IPS-11a (cell line): Measurements from ENCODE around the gene EIF4EBP3.

Experiments used
- H3K4me3 ChIP-seq: one replicate; pipeline ENCODE4 v1.5.1; 2013; ENCODE audit warnings: low read depth, low read length, control low read depth

The EIF4EBP3 gene

GRCh38 chr5:140556438-140556837 lies 9.0 kb downstream of the EIF4EBP3 start:
- peak overlapping the region; percentile 84 for H3K4me3 ChIP-seq

DNA sequence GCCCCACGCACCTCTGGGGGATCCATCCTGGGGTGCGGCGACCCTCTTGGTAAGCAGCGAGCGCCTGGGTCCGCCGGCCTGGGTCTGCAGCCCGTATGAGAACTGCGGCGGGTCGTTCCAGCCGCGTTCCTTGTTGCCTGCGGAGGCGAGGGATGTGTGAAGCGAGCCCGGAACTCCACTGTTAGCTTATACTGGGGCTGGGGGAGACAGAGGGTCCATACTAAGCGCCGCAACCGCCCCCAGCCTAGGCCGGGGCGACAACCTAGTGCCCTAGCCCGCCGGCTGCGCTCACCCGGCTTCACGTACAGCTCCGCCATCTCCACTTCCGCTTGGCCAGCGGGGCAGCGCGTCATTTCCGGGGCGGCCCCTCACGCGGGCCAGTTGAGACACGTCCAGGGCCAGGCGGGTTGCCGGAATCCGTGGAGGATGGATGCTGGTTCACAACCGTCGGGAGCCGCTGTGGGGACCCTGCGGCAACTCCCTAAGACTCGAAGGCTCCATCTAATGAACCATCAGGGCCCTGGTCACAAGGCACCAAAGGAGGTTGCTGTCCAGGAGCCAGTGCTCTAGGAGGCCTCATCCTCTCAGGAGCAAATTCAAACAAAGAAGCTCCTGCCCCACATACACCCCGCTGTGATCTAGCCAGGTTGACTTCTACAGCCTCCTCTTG lies 9.8 kb downstream of the EIF4EBP3 start, which contains the start of gene SRA1:
Gene SRA1 (minus strand): TSS at position 338 of the 670 bp plus-strand sequence. CDS start 21 bp downstream, at position 317.
- peak within 1 kb of the TSS; percentile 84 for H3K4me3 ChIP-seq

- peak overlapping the region; percentile 84 for H3K4me3 ChIP-seq
Measured at GRCh38 chr5:140557965-140558364, 10.5 kb downstream of the EIF4EBP3 start.

GRCh38 chr5:140558542-140558941 lies 11.1 kb downstream of the EIF4EBP3 start:
- no peak overlapping the region for H3K4me3 ChIP-seq

DNA sequence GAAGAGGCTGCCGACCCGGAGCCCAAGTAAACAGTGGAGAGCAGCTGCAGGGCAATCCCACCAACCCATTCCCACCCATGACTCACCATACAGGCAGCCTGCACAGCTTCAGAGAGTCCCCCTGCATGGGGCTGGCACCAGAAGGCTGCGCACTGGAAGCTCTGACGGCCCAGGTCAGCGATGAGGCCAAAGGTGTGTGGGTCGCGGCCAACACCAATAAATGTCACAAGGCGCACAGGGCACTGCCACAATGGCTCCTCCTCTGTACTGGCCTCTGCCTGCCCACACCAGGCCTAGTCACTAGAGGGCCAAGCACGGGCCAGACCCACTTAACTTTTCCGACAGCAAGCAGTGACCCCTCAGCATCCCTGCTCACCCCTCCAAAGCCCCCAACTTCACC lies 12.8 kb downstream of the EIF4EBP3 start:
- no peak overlapping the region for H3K4me3 ChIP-seq

DNA sequence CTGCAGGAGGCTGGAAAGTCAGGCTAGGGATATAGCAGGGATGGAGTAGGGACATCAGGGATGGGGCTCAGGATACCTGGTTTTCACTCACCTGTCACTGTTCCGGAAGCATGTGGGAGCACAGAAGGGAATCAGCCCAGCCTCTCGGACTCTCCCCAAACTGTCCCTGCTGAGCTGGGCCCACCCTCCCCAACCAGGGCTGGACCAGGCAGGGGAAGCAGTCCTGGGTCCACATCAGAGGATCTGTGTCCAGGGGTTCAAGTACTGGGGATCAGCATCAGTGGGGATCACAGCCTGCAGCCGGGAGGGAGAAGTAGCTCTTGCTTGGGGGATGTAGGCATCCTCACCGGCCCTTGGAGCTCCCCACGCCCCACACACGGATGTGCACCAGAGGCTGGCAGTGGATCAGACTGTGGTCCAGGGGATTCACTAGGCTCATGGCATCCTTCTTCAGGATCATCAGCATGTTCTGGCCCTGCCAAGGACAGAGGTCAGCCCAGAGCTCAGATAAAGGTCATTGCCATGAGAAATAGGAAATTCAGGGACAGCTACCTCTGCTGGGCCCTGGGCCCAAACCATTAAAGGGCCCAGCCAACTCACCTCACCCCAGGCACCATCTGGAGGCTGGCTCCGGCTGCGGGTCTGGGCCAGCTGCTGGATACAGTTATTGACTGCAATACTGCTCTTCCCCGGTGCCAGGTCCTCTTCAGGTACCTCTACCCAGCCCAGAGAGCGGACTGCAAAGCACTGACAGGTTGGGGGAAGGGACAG lies 14.5 kb downstream of the EIF4EBP3 start:
- no peak overlapping the region for H3K4me3 ChIP-seq

DNA sequence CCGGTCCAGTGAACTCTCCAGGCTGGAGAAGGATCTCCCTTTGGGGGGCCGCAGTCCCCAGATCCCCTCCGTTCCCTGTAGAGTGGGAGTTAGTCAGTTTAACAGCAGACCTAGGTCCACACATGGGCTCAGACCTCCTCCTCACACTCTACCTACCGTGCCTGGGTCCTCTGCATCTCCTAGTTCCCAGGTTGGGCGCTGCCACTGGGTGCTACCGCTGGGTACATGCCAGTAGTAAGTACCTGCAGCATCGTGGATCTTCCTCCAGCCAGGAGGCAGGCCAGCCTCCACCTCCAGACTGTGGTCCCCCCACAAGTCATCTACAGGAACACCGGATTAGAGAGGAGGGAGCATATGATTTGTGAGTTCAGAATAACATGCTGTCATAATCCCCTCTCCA lies 16.1 kb downstream of the EIF4EBP3 start:
- H3K4me3 ChIP-seq, result peak overlapping the region; percentile 97

- H3K4me3 ChIP-seq, result peak within 1 kb of the TSS; percentile 97
Measured at GRCh38 chr5:140564196-140565023, 16.9 kb downstream of the EIF4EBP3 start, which contains the start of the genes APBB3 and SLC35A4. Gene APBB3 (minus strand): TSS chr5:140564598. CDS start chr5:140564245, 353 bp downstream. Gene SLC35A4 (plus strand): TSS chr5:140564828. CDS start chr5:140567170, 2,342 bp downstream.

DNA sequence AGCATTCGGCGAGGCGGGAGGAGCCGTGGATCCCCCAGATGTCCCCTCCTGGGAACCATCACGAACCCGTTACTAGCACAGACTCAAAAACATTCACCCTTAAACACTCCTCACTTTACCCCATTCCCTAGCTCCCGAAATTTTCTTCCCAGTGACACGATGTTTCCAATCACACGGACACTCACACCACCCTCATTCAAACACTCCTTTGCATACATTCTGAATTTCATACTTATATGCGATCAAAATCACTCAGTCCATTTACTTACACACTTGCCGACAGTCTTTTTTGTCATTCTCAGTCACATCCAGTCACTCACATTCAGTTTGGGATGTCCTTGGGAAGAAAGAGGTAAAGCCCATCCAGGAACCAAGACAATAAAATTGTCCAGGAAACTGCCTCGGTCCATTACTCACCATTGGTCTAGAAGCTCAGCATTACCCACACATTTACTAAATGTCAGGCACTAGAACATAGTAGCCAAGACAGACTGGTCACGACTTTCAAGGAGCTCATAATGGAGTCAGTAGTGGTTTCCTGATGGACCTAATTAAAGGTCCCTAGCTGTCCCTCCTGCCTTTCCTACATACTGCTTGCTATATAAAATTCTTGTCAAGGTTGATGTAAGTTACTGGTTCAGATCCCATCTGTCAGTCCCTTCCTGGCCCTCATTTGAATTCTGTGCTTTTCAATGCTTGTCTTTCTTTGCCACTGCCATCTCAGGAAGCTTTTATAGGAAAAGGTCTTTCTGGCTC lies 17.7 kb downstream of the EIF4EBP3 start:
- peak overlapping the region; percentile 97 for H3K4me3 ChIP-seq

DNA sequence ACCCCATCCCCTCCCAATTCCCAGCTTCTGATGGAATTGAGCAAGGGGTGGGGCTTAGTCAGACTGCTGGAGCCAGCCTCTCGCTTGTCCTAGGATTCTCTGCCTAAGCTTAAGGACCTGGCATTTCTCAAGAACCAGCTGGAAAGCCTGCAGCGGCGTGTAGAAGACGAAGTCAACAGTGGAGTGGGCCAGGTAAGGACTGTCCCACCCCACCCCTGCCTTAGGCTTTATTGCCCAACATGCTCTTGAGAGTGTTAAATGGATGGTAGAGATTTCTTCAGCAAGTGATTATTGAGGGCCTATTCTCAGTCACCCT lies 18.3 kb downstream of the EIF4EBP3 start:
- no peak overlapping the region for H3K4me3 ChIP-seq

GRCh38 chr5:140566665-140567064 lies 19.2 kb downstream of the EIF4EBP3 start:
- H3K4me3 ChIP-seq, result no peak overlapping the region

DNA sequence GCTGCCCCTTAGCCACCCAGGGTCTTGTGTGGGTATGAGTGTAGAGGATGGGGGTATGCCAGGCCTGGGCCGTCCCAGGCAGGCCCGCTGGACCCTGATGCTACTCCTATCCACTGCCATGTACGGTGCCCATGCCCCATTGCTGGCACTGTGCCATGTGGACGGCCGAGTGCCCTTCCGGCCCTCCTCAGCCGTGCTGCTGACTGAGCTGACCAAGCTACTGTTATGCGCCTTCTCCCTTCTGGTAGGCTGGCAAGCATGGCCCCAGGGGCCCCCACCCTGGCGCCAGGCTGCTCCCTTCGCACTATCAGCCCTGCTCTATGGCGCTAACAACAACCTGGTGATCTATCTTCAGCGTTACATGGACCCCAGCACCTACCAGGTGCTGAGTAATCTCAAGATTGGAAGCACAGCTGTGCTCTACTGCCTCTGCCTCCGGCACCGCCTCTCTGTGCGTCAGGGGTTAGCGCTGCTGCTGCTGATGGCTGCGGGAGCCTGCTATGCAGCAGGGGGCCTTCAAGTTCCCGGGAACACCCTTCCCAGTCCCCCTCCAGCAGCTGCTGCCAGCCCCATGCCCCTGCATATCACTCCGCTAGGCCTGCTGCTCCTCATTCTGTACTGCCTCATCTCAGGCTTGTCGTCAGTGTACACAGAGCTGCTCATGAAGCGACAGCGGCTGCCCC lies 19.8 kb downstream of the EIF4EBP3 start:
- no peak overlapping the region for H3K4me3 ChIP-seq

GRCh38 chr5:140567871-140568270 lies 20.4 kb downstream of the EIF4EBP3 start:
- H3K4me3 ChIP-seq, result no peak overlapping the region

- H3K4me3 ChIP-seq, result no peak overlapping the region
Measured at GRCh38 chr5:140568443-140569063, 21.1 kb downstream of the EIF4EBP3 start.

DNA sequence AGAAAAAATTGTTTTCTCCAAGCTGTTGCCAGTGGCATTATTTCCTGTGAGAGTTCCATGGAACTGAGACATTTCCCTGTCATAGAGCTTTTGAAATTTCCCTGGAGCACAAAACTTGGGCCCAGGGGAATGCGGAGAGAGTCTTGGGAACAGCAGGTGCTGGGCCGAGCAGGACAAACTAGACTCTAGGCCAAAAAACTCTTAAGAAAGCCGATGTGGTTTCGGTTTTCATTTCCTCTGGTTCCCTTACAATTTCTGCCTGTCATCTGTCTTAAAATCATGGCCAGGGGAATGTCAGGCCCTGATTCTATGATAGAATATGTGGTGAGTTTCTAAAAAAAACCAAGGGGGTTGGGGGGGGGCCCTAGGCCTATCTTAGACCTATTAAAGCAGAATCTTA lies 21.7 kb downstream of the EIF4EBP3 start:
- H3K4me3 ChIP-seq, result no peak overlapping the region

- H3K4me3 ChIP-seq, result no peak overlapping the region
Measured at GRCh38 chr5:140570058-140570457, 22.6 kb downstream of the EIF4EBP3 start.

DNA sequence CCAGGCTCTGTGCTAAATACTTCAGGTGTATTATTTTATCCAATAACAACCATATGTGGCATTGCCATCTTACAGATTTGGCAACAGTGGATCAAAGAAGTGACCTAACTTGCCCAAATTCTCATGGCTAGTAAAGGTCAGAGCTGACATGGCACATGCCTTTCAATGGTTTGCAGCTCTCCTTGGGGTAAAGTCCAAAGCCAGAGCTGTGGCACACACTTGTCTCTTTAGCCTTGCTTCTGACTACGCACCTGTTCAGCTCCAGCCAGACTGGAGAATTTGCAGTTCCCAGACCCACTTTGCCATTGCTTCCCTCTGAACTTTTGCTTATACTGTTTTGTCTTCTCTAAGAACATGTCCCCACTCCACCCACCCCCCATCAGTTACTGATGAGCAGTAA lies 23.0 kb downstream of the EIF4EBP3 start:
- H3K4me3 ChIP-seq, result no peak overlapping the region

DNA sequence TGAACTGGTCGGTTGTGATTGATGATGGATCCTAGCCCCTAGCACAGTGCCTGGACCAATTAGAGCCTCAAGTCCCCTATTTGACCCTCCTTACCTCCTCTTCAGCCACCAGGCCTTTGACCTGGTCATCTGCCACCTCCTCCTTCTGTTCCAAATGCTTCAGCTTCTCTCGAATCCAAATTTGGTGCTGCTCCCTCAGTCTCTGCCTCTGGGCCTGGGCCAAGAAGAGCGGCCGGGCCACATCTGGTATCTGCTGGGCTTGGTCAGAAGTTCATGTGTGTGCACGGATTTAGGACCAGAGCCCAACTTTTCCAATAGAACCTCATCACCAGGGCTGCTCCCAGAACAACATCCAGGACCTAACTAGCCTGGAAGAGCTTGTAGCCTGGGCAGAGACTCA lies 23.6 kb downstream of the EIF4EBP3 start:
- H3K4me3 ChIP-seq, result no peak overlapping the region

DNA sequence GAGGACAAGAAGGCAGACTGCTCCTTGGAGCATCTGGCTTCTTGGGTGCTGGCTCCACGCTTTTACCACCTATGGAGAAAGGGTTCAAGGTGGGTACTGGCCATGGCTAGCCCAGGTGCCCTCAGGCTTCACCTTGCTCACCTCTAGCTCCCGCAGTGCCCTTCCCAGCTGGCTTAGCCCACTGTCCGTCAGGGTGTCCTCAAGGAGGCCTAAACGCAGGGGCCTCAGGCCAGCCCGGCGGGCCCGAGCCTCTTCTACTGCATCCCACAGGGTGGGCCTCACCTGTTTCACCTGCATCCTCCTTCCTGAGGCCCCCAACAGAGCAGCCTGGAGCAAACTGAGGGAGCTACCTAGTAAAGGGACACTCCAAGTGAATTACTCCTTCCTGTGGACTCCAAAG lies 26.2 kb downstream of the EIF4EBP3 start:
- no peak overlapping the region for H3K4me3 ChIP-seq

GRCh38 chr5:140574165-140574564 lies 26.7 kb downstream of the EIF4EBP3 start:
- H3K4me3 ChIP-seq, result no peak overlapping the region
